Bronchial epithelial cell (primary cell): Measurements from ENCODE around the gene POLA2. TPM values are rescaled to one million over a fixed set of nuclear protein-coding genes. Genes with fewer than 3 reads are reported as not detected.

Source experiments
- DNase-seq: peaks from one replicate; pipeline ENCODE4 v3.0.0-alpha.2; 2010; ENCODE audit warnings: low read depth
- FAIRE-seq: peaks from 2 replicates; lab custom pipeline; 2011; peaks lifted over from hg19 to GRCh38; lab: Jason Lieb, UNC
- H3K27me3 ChIP-seq: 2 replicates; pipeline ENCODE4 v1.5.1; 2011; ENCODE audit warnings: low read length; ENCODE audit not compliant: control insufficient read depth, insufficient read depth
- H3K36me3 ChIP-seq: 2 replicates; pipeline ENCODE4 v1.5.1; 2011; ENCODE audit warnings: low read length; ENCODE audit not compliant: control insufficient read depth, insufficient read depth
- H3K4me3 ChIP-seq: 2 replicates; pipeline ENCODE4 v1.5.1; 2011; ENCODE audit warnings: mild to moderate bottlenecking, low read depth, low read length, control low read depth
- total RNA-seq: library from RNA; depleted of rRNA; stranded (reverse); fragments of >200 nt; gene quantifications from 2 replicates; pipeline ENCODE4 v1.2.1, GENCODE V29; 2014
- TF ChIP-seq, protein P1 (sequence below): IDR thresholded peaks from 2 replicates; pipeline ENCODE4 v1.5.1; 2011; ENCODE audit warnings: mild to moderate bottlenecking, moderate library complexity, low read length, control low read depth, inconsistent platforms; ENCODE audit not compliant: insufficient read depth, severe bottlenecking

Gene POLA2
- total RNA-seq, 1 donor from 2014 or later, result 1.6 TPM

DNA sequence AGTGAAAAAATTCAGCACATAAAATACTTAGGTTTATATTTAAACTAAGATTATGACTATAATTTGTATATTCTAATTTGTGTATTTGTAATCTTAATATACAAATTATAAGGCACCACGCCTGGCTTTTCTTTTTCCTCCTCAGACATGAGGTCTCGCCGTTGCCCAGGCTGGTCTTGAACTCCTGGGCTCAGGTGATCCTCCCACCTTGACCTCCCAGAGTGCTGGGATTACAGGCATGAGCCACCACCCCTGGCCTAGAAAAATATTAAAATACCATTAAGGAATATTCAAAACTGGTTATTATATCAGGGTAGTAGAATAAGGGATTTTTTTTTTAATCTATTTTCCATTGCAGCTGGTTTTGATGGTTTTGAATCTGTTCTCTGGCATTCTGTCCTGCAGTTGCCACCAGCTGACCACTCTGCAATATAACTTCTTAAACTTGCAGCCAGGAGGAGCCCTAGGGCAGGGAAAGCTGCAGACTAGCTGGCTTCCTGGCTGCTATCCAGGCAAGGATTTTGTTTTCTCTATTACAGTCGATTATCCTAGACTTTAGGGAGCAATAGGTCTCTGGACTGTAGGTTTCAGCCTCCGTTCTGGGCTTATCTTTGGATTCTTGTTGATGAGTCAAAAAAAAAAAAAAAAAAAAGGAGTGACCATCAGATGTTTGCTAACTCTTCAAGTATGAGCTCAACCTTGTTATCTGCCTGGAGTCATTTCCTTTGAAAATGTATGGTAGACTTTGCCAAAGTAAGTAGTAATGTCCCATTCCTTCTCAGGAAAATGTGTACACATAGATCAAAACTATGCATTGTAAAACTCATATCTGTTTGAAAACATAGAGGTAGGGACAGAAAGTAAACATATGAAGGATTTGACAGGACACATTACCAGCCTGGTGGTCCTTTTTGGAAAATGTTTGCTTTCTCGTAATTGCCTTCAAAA lies 13.2 kb downstream of the POLA2 start:
- Histone ChIP-seq H3K36me3 (peaks cover 1% of the 10 kb centered on the region), H3K27me3 (no peaks in the 10 kb centered on the region), H3K4me3 (no peak overlapping the region)
- DNase-seq (peak; percentile 86), FAIRE-seq (no peak)
- TF ChIP-seq, protein P1, sequence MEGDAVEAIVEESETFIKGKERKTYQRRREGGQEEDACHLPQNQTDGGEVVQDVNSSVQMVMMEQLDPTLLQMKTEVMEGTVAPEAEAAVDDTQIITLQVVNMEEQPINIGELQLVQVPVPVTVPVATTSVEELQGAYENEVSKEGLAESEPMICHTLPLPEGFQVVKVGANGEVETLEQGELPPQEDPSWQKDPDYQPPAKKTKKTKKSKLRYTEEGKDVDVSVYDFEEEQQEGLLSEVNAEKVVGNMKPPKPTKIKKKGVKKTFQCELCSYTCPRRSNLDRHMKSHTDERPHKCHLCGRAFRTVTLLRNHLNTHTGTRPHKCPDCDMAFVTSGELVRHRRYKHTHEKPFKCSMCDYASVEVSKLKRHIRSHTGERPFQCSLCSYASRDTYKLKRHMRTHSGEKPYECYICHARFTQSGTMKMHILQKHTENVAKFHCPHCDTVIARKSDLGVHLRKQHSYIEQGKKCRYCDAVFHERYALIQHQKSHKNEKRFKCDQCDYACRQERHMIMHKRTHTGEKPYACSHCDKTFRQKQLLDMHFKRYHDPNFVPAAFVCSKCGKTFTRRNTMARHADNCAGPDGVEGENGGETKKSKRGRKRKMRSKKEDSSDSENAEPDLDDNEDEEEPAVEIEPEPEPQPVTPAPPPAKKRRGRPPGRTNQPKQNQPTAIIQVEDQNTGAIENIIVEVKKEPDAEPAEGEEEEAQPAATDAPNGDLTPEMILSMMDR, result peak; percentile 73

DNA sequence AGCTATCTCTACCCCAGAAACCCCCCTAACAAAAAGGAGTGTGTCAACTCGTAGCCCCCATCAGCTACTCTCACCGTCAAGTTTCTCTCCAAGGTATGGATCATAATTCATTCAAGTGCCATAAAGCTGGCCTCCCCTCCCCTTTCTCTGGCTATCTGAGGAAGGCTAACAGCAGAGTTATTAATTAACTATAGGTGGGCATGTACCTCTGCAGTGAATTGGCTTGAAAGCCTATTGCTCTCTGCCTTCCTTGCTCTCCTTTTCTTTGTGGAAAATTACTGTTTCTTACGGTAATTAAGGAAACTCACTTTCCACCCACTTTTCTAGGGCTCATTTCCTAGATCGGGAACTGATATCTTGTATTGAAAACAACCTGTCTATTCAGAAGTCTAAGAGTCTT lies 14.1 kb downstream of the POLA2 start:
- peaks cover 1% of the 10 kb centered on the region for H3K36me3 ChIP-seq
- TF ChIP-seq, protein P1, result no peak
- no peaks in the 10 kb centered on the region for H3K27me3 ChIP-seq
- FAIRE-seq (no peak), DNase-seq (no peak)
- H3K4me3 ChIP-seq, result no peak overlapping the region

DNA sequence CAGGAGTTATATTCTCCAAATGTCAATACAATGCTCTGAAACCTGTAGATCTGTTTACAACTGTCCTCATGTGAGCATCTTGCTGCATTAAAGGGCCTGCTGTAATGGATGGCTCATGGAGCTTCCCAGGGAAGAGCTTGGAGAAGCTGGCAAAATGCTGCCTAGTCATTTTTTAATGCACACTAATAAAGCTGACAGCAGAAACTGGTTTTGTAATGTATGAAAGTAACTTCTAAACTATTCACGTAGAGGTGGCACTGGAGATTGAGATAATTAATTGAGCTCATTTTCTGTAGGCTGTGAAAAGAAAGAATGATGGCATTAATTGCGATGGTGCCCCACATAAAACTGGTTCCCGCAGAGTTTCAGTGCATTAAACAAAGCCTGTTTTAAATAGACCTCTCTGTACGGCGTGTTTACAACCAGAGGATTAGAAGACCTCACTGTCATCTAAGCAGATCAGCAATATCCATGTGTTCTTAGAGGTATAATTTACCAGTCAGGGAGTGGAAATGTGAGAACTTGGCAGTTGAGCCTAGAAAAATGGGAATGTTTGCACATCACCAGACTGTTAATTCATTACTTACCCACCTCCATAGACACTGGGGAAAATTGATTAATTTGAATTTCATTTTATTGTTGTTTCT lies 16.0 kb downstream of the POLA2 start:
- no peak for DNase-seq
- TF ChIP-seq, protein P1, result no peak
- FAIRE-seq, result no peak
- no peak overlapping the region for H3K4me3 ChIP-seq
- peaks cover 5% of the 10 kb centered on the region for H3K36me3 ChIP-seq
- H3K27me3 ChIP-seq, result no peaks in the 10 kb centered on the region

DNA sequence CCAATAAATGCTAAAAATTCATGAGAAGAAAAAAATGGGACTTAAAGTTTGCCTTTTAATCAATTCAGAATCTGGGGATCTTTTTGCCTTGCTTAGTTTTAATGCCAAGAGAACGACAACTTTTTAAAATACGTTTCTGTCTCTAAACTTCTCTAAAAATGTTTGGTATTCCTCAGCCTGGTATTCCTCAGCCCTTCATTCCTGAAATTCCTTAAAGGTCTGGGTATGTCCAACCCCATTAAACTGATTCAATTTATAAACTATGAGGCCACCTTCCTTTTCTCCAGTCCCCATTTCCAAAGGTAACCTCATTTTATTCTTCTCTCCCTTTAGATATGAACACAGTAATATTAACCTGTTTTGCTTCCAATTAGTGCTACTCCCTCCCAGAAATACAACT lies 16.6 kb downstream of the POLA2 start:
- FAIRE-seq (no peak), DNase-seq (no peak)
- Histone ChIP-seq H3K36me3 (peaks cover 5% of the 10 kb centered on the region), H3K27me3 (no peaks in the 10 kb centered on the region), H3K4me3 (no peak overlapping the region)
- TF ChIP-seq, protein P1, result no peak

DNA sequence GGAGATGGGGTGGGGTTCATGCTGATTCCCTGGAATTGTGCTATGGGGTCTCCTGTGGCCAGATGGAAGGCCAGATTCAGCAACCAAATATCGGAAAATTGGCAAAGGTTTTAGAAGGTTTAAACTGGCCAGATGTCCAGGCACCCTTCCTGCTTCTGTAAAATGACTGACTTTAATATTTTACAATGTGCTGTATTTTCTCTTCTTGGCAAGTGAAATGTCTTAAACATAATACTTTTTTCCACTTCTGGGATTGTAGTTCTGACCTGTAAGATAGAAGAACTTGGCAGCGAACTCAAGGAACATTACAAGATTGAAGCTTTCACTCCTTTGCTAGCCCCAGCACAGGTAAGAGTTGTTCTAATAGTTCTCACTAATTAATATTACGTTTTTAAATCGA lies 17.5 kb downstream of the POLA2 start:
- no peak for FAIRE-seq
- peaks cover 5% of the 10 kb centered on the region for H3K36me3 ChIP-seq
- no peaks in the 10 kb centered on the region for H3K27me3 ChIP-seq
- no peak overlapping the region for H3K4me3 ChIP-seq
- TF ChIP-seq, protein P1, result no peak
- no peak for DNase-seq
